ENCODE data around the gene TCEA2. TPM values are rescaled to one million over a fixed set of nuclear protein-coding genes. Genes with fewer than 3 reads are reported as not detected.

TCEA2 gene
- total RNA-seq (2022; extraction: Qiagen RNA extraction; ENCODE audit: low read depth), result 30.8 to 54.6 TPM (median 47.8 TPM) in 5 replicates

DNA sequence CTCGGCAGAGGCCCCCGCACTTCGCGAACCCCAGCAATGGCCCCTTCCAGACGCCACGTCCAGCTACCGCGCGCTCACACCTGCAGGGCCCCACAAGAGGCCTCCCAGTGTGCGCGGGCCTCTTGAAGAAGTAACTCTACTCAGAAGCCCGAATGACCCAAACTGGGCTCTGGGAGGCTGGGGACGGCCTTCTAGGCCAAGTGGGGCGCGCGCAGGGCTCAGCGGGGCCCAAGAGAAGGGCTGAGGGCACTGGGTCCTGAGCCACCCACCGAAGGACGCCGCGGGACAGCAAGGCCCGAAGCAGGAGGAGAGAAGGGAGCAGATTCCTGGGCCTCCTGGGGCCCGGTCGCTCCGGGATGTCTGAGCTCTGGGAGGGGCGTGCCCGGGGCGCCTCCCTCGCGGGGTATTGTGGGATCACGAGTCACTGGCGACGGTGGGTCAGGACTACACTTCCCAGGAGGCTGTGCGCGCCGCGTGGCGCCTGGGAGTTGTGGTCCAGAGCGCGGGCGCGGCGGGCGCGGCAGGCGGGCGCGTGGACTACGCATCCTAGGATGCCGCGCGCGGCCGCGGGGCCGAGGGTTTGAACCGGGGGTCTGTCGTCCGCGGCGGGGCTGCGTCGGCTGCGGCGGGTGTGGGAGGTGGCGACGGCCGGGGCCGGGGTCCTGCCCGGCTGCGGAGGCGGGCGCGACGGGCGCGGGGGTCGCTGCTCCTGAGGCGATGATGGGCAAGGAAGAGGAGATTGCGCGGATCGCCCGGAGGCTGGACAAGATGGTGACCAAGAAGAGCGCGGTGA is at the start of gene TCEA2:
Gene TCEA2 (plus strand): TSS at position 603 of the 793 bp plus-strand sequence. CDS start 115 bp downstream, at position 718.

DNA sequence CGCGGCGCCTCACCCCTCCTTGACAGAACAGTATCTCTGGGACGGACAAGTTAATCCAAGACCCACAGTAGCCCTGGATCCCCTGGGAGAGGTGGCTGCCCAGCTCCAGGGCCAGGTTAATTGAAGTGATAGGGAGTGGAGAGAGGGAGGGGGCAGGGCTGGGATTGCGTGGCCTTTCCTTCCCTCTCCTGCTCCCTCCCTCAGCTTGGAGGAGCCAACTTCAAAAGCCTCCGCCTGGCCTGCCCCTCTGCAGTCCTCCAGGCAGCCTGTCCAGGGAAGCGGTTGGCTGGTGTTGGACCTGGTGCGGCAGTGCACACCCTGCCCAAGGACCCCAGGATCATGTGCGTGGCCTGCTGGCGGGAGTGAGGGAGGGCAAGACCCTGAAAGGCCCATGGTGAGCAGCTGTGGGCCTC is 27.1 kb upstream of the TCEA2 start, which contains the start of gene C20orf204:
Gene C20orf204 (plus strand): TSS at position 250 of the 413 bp plus-strand sequence. CDS start 142 bp downstream, at position 392.

DNA sequence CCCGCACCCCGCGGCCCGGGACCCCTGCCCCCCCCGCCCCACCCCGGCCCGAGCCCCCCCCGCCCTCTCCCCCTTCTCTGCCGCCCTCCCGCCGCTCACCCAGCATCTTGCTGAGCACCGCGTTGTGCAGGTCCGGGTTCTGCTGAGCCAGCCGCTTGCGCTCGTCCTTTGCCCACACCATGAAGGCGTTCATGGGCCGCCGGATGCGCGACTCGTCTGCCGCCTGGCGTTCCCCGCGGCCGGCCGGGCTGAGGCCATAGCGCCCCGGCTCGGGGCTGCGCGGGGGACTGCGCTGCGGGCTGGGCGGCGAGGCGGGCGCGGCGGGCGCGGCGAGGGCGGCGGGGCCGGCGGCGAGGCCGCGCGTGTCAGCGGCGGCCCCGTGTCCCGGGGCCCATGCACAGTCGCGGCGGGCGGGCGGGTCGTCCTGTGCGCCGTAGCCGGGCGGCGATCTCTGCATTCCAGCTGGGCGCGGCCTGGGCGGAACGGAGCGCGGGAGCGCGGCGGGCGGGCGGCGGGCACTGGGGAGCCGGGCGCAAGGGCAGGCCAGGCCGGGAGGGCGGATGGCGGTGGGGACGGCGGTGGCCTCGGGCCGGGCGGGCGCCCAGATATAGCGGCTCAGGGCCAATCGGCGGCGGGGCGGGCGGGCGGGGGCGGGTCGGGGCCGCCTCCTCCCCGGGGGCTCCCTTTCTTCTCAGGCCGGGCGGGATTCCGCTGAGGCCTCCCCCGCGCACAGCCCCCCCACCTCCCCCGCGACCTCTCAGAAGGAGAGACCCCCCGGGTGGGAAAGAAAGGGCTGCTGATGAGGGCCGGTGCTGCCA is 13.7 kb upstream of the TCEA2 start, which contains the start of gene SOX18:
Gene SOX18 (minus strand): TSS at position 580 of the 818 bp plus-strand sequence. CDS start 123 bp downstream, at position 457.

DNA sequence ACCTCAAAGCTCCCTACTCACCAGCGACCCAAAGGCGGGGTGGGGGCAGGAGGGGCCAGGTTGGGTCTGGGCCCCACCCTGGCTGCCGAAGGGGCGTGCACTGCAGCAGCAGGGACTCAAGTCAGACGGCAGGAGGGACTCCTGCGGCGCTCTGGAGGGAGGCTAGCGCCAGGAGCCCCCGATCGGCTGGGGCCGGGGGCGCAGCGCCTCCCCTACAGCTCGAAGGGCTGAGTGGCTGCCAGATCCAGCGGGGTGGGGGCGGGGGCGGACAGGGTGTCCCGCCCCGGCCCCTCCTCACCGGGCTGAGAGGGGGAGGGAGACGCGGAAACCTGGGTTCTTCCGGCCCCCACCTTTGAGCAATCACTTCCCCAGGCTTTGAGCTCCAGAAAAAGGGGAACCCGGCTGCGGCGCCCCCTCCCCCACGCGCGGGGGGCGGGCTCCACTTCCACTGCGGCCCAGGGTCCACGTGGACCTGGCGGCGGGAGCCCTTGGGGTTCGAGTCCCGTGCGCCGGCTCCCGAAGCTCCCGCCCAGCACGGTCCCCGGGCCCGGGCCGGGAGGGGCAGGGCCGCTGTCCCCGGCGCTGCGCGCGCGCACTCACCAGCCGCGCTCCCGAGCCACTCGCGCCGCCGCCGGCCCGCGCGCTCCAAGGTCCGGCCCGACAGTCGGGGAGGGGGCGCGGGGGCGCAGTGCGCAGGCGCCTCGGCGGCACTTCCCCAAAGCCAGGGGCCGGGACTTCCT is 16.4 kb downstream of the TCEA2 start, which contains the start of gene RGS19:
Gene RGS19 (minus strand): TSS at position 246 of the 740 bp plus-strand sequence. CDS start 2,632 bp downstream, outside the sequence.

DNA sequence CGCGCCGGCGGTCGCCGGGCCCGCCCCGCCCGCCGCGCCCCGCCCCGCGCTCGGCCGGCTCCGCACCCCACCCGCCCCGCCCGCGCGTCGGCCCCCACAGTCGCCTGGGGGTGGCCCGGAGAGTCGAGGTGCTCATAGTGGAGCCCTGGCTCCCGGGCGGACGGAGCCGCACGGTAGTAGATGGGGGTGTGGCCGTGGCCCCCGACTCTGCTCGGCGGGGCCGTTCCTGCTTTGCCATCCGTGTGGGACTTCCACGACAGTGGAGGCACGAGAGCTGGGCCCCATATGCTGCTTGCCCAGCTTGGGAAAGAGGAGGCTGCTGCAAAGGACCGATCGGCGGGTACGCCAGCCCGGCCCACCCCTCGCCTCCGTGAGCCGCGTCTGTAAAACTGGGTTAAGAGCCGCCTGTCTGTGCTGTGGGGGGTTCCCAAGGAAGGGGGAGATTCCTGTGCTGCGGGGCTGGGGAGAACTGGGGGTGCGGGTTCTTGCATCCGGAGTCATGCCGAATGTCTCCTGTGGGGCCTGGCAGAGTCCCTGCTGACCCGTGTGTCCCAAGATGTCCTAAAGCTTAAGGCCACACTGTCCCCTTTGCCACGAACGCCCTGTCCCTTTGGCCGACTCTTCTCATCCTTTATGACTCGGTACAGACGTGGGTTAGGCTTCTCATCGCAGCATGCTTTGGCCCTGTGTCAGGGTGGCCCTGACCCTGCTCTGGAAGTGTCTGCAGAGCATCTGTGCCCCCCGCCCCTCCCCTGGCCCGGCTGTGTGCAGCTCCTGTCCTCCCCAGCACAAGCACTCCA is 17.2 kb downstream of the TCEA2 start, which contains the start of gene OPRL1:
Gene OPRL1 (plus strand): TSS at position 70 of the 800 bp plus-strand sequence. CDS start 12,639 bp downstream, outside the sequence.

DNA sequence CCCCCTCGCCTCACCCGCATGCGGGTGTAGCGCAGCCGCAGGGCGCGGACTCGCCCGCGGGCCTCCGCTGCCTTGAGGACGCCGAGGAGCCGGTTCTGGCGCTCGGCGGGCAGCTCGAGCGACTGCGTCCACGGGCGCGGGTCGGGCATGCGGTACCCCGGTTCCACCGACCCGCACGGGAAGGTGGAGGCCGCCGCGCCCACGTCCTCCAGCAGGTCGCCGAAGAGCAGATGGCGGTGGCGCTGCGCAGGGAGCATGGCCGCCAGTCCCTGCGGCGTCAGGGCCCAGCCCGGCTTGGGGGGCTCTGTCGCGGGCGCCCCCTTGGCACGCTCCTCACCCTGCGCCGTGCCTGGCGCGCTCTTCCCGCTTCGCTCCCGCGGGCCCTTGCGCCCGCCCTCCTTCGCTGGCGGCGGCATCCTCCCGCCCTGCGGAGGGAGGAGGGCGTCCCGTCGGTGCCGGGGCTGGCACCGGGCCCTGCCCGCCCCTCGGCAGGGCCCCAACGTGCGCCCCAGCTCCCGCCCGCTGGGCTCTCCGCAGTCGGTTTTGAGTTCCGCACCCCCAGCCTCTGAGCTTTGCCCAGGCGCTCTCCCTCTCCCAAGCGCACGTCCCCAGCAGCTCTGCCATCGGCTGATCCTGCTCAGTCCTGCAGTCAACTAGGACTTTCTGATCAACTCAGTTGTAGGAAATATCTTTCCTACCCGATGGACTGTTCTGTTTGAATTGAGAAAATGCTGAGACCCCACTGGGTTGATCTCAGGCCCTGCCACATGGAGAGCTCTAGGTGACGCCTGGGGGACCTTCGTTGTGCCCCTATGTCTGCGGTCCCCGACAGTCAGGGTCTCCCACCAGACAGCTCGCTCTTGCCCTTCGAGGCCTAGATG is 21.0 kb downstream of the TCEA2 start, which contains the start of gene LKAAEAR1:
Gene LKAAEAR1 (minus strand): TSS at position 595 of the 881 bp plus-strand sequence. CDS start 179 bp downstream, at position 416.

DNA sequence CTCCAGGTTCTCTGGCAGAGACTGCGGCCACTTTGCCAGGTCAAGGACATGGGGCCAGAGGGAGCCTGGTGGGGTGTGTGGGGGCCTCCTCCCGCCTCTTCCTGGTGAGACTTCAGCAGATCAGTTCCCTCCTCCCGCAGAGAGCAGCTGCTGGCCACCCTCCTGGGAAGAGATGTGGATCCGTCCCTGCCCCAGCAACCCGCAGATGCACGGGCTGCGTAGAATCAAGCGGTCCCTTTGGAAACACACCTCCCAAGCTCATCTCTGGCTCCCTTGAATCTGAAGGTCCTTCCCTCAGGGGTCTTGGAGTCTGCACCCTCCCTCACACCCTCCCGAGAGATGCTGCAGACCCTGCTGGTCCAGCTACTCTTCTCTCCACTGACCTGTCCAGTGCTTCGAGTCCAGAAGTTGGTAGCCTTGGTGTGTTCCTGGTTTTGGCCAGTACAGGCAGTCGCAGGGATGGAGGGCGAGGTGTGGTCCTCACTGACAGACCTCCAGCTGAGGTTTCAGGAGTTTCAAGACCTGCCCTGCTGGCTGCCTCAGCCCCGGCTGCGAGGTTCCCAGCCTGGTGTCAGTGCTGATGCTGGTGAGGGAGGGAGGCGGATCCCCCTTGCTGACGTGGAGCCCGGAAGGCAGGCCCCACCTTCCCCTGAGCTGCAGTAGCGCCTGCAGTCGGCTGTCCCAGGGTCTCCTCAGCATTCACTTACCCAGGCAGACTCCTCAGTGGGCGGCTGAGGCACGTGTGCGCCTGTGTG is 44.2 kb downstream of the TCEA2 start, which contains the start of gene NPBWR2:
Gene NPBWR2 (minus strand): TSS at position 585 of the 755 bp plus-strand sequence. CDS start 734 bp downstream, outside the sequence.

Other genes with a start within 250 kb of the TCEA2 start
- gene ZBTB46, start 231.9 kb upstream of the TCEA2 start, total RNA-seq (2022; extraction: Qiagen RNA extraction; ENCODE audit: low read depth), result 0.46 to 0.96 TPM (median 0.71 TPM) in 5 replicates
- gene ABHD16B, start 201.7 kb upstream of the TCEA2 start, total RNA-seq (2022; extraction: Qiagen RNA extraction; ENCODE audit: low read depth), result not detected in 5 replicates
- gene TPD52L2, start 197.9 kb upstream of the TCEA2 start, total RNA-seq (2022; extraction: Qiagen RNA extraction; ENCODE audit: low read depth), result 119 to 131 TPM (median 126 TPM) in 5 replicates
- 23.4 to 32.0 TPM (median 28.7 TPM) in 5 replicates for gene DNAJC5, start 168.1 kb upstream of the TCEA2 start, total RNA-seq (2022; extraction: Qiagen RNA extraction; ENCODE audit: low read depth)
- gene UCKL1, start 106.8 kb upstream of the TCEA2 start, total RNA-seq (2022; extraction: Qiagen RNA extraction; ENCODE audit: low read depth), result 20.4 to 34.1 TPM (median 29.5 TPM) in 5 replicates
- gene ZNF512B, start 93.3 kb upstream of the TCEA2 start, total RNA-seq (2022; extraction: Qiagen RNA extraction; ENCODE audit: low read depth), result 8.0 to 13.0 TPM (median 11.1 TPM) in 5 replicates
- not detected in 5 replicates for gene SAMD10, start 83.6 kb upstream of the TCEA2 start, total RNA-seq (2022; extraction: Qiagen RNA extraction; ENCODE audit: low read depth)
- gene PRPF6, start 82.1 kb upstream of the TCEA2 start, total RNA-seq (2022; extraction: Qiagen RNA extraction; ENCODE audit: low read depth), result 50.6 to 57.0 TPM (median 53.9 TPM) in 5 replicates
- gene C20orf204, start 27.0 kb upstream of the TCEA2 start, total RNA-seq (2022; extraction: Qiagen RNA extraction; ENCODE audit: low read depth), result 0.30 to 0.54 TPM (median 0.35 TPM) in 5 replicates
- gene SOX18, start 13.6 kb upstream of the TCEA2 start, total RNA-seq (2022; extraction: Qiagen RNA extraction; ENCODE audit: low read depth), result 1.3 to 2.8 TPM (median 2.5 TPM) in 5 replicates
- gene RGS19, start 16.3 kb downstream of the TCEA2 start, total RNA-seq (2022; extraction: Qiagen RNA extraction; ENCODE audit: low read depth), result 14.9 to 26.7 TPM (median 22.7 TPM) in 5 replicates
- gene OPRL1, start 16.9 kb downstream of the TCEA2 start, total RNA-seq (2022; extraction: Qiagen RNA extraction; ENCODE audit: low read depth), result 0.43 to 0.89 TPM (median 0.61 TPM) in 5 replicates
- gene LKAAEAR1, start 21.2 kb downstream of the TCEA2 start, total RNA-seq (2022; extraction: Qiagen RNA extraction; ENCODE audit: low read depth), result 0.79 to 2.0 TPM (median 1.7 TPM) in 5 replicates
- not detected in 5 replicates for gene NPBWR2, start 44.4 kb downstream of the TCEA2 start, total RNA-seq (2022; extraction: Qiagen RNA extraction; ENCODE audit: low read depth)
- 0.03 to 0.45 TPM (median 0.27 TPM) in 4 of 5 replicates, not detected in the other for gene MYT1, start 101.3 kb downstream of the TCEA2 start, total RNA-seq (2022; extraction: Qiagen RNA extraction; ENCODE audit: low read depth)
- 8.9 to 14.2 TPM (median 11.9 TPM) in 5 replicates for gene PCMTD2, start 192.6 kb downstream of the TCEA2 start, total RNA-seq (2022; extraction: Qiagen RNA extraction; ENCODE audit: low read depth)